HG02973 (cell line): ENCODE measurements around the gene FOXL1.

Experiments used
- ATAC-seq: cut with Tn5 transposase; IDR thresholded peaks from one replicate; pipeline ENCODE4 v1.9.1; 2021; ENCODE audit warnings: moderate library complexity; ENCODE audit not compliant: unreplicated experiment

The FOXL1 gene

GRCh38 chr16:86598607-86599565 is 20.5 kb downstream of the FOXL1 start:
- ATAC-seq: no peak

DNA sequence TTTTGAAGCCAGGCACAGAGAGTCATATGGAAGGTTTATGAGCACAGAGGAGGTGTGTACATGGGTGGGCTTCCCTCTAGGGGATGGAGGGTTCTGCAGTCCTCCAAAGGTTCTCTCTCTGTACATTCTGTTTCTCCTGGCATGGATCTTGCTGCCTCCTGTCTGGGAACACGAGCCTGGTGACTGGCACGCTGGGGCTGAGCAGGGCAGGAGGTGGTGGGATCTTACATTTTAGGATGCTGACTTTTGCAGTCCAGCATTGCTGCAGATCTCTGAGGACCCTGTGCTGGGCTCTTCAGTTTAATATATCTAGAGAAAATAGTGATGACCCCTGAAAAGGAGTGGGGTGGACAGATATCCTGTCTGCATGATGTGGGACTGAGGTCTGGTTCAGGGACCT is 23.0 kb downstream of the FOXL1 start:
- ATAC-seq: no peak

GRCh38 chr16:86602521-86602920 is 24.2 kb downstream of the FOXL1 start:
- ATAC-seq: no peak

DNA sequence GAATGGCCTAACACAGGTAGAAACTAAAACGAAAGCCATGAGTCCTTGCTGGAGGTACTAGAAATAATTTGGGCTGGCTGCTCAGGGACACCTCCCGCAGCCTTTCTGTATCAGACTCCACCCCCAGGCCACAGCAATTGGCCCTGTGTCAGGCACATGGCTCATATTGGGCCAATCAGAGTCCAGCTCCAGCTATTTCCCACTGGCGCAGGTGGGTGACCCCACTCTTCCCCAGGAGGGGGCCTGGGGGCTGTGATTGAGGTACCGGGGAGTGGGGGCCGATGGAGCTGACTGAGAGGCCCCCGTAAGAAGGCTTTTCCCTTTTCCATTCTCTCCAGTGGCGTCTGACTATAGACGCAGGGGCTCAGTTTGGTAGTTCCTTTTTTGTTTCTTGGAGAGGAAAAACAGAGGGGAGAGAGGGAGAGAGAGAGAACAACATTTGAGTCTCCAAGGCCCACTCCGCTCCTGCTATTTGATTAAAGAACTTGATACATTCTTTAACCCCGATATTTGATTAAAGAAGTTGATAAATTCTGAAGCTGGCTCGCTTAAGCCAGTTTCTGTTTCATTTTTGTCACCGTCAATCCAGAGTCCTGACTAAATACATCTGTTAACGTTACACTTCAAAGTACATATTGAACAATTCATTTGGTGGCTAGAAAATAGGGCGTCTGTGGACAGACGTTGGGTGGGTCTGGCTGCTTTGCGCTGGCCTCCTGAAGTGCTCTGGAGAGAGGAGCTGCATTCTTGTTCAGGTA is 26.3 kb downstream of the FOXL1 start:
- no peak for ATAC-seq

- ATAC-seq: no peak
Measured at GRCh38 chr16:86605950-86606349, 27.6 kb downstream of the FOXL1 start.

DNA sequence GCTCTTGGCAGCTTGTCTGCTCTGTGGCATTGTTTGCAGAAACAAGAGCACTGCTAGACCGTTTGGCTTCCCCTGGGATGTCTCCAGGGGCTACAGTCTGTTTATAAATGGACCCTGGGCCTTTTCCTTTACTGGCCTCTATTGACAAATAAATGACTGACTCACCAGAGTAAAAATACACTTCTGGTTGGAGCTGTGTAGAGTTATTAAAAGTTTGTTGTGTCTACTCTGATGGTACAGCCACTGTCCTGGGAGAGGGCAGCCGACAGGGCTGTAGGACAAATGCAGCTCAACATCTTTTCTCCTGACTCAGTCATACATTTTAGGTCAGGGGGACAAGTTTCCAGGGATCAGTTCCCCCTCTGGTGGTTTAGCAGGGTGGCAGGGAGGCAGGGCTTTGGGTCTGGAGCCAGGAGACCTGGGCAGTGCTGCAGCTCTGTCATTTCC is 30.0 kb downstream of the FOXL1 start:
- ATAC-seq: no peak

GRCh38 chr16:86609115-86609514 is 30.8 kb downstream of the FOXL1 start:
- ATAC-seq: no peak

DNA sequence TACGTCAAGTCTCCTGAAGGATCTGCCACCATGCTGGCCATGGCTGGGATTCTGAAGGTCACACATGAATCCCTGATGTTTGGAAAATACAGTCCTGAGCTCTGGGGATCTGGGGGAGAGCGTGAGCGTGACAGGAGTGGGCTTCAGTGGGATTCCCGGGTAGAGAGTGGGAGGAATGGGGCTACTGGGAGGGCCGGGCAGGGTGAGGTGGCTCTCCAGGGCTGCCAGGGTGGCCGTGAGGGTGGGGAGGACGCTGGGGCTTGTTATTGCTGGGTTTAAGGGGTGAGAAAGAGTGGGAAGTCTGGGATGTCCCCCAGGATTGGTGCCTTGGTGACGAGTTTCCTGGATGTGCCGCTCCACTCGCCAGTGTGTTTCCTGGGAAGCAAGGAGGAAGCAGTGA is 31.3 kb downstream of the FOXL1 start:
- no peak for ATAC-seq

DNA sequence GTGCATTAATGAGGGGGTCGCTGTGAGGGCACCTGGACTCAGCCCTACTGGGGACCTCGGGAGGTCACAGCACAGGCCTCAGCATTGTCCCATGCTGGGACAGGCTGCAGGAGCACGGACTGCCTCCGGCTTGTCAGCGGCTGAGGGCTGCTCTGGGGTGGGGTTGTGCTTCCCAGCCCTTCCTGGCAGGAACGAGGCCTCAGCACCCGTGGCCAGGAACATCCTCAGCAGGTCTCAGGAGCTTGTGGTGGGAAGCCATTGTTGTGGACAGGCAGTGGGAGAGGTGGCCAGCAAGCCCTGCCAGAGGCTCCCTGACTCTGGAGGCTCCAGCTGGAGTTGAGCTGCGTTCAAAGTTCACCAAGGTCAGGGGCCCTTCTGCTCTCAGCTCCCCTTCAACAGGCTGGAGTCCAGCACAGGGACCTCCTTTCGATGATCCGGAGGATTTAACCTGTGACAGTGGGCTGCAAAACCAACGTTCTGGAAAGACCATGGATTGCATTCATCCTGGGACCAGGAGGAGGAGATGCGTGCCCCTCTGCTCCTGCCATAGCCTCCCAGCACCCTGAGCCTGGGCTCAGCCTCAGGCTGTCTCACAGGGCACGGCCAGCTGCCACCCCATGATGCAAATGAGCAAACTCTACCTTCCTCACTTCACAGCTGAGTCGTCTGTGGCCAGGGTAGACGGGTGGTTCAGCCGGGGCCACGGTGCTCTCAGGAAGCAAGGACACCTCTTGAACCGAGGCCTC is 32.6 kb downstream of the FOXL1 start:
- no peak for ATAC-seq

DNA sequence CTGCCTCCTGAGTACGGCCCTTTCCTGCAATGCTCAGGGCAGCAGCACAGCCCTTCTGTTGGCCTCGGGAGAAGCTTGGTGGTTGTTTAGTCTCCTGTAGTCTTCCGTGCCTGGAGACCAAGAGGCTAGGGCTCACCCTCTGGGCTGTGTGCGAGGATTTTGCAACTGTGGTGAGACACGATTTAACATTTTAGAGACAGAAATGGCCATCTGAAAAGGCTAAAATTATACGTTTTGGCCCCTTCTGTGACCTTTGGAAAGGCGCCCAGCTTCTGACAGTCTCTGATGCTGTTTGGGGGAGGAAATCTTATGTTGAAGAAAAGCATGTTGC is 33.1 kb downstream of the FOXL1 start:
- no peak for ATAC-seq

DNA sequence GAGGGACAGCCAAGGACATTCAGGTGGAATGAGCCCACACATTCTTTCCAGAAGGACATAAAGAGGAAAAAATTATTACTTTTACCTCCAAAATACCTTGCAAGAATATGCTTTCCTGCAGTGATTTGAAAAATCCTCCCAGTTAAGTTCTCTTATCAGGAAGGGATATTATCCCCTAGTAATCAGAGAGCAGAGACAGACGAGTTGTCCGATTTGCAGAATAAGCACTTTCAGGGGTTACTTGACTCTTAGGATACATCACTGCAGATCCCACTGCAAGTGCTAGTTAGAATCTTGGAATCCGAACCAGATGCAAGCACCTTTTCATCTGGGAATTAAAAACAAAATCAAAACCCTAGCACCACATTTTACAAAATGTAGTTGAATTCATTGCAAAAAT is 33.6 kb downstream of the FOXL1 start:
- ATAC-seq: no peak

DNA sequence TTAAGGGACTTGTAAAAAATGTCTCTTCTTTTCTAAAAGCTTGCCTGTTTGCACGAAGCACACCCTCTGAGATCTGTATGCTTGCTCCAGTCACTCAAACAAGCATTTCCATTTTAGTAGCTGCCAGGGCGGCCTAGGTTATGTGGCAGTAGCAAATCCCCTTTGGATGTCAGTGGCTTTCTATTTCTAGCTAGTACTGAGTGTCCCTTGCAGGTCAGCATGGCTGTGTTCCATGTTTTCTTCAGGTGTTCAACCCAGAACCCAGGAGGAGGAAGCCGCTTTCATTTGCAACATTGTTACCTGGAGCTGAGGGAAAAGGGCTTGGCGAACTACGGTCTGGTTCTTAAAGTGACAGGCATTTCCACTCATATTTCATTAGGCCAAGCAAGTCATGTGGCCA is 36.4 kb downstream of the FOXL1 start:
- no peak for ATAC-seq

- no peak for ATAC-seq
Measured at GRCh38 chr16:86616906-86617305, 38.6 kb downstream of the FOXL1 start.

DNA sequence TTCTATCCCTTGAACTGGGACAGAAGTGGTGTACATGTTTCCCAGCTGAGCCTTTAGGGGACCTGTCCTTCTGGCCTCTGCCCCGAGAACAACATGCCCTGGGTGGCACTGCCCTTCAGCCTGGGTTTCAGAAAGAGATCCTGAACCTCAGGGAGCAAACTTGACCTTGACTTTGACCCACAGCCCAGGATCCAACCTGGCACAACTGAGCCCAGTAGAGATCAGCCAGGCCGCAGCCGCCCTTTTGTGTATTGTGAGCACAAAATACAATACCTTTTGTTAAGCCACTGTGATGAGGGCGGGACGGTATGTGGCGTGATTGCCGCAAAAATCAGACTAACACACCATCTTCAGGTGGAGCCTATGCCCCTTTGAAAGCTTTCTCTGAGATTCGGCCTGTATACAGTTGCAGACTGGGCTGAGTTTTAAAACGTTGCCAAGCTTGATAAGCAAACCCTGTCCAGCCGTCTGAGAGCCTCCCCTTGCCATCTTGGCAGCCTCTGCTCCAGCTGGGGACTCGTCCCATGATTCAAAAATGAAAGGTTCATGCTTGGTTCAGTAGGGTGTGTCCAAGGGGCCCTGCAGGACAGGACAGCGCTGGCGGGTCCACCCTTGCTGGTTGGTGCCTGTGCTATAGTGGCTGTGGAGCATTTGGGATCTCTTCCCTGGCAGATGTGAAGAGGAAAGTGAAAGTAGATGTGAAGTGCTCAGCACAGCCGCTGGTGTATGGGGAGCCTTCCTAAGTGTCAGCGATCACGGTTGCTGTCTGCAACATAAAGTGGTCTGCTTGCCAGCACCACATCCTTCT is 40.3 kb downstream of the FOXL1 start:
- ATAC-seq: no peak

DNA sequence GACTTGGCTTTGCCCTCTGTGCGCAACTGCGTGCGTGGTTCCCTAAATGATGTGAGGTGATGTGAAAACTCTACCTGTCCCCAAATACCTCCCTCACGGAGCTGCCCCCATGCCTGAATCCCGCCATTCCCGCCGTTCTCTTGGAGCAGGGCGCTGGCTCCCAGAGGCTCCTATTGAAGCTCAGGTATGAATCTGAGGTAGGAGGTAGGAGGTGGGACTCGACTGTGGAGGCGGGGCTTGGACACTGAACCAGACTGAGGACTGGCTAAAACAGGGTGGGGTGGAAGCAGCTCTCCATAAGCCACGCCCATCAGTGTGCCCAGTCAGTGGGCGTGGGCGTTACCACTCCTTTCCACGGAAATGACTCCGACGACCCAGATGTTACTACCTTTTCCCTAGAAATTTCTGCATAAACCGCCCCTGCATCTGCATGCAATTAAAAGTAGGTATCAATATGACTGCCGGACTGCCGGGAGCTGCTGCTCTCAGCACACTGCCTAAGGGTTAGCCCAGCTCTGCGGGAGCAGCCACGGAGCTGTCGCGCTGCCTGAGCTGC is 41.0 kb downstream of the FOXL1 start:
- ATAC-seq: no peak

GRCh38 chr16:86620184-86620583 is 41.8 kb downstream of the FOXL1 start:
- ATAC-seq: no peak

GRCh38 chr16:86621966-86622365 is 43.6 kb downstream of the FOXL1 start:
- no peak for ATAC-seq

GRCh38 chr16:86622700-86623615 is 44.6 kb downstream of the FOXL1 start:
- no peak for ATAC-seq

- no peak for ATAC-seq
Measured at GRCh38 chr16:86625029-86625428, 46.7 kb downstream of the FOXL1 start.
